H1 (cell line): Measurements from ENCODE around the gene RABEPK. TPM values are rescaled to one million over a fixed set of nuclear protein-coding genes. Genes with fewer than 3 reads are reported as not detected.

Source experiments
- CTCF ChIA-PET: fragments of 300-600 bp; sonication (Branson Sonifier 250); formaldehyde crosslinking; loops from one replicate; lab custom pipeline; 2021; ENCODE audit not compliant: partially characterized antibody; lab: Charles Lee
- POLR2A ChIA-PET: fragments of 300-600 bp; sonication (Branson Sonifier 250); formaldehyde crosslinking; loops from one replicate; lab custom pipeline; 2021; ENCODE audit warnings: inconsistent platforms; ENCODE audit not compliant: partially characterized antibody; lab: Charles Lee
- DNase-seq, 2 experiments: peaks; one replicate each; pipeline versions ENCODE4 v3.0.0 to v3.0.0-alpha.2; 2010 to 2022; ENCODE audit warnings: low spot score in 2 of 2, low read depth in 1 of 2, mixed read lengths in 1 of 2
- FAIRE-seq: peaks from 2 replicates; lab custom pipeline; 2011; peaks lifted over from hg19 to GRCh38; lab: Jason Lieb, UNC
- H2AFZ ChIP-seq: 2 replicates; pipeline ENCODE4 v1.8.1; 2012; ENCODE audit warnings: low read length, inconsistent platforms
- H2AK5ac ChIP-seq: 2 replicates; pipeline ENCODE4 v1.6.1; 2013; ENCODE audit warnings: low read depth, low read length
- H2BK120ac ChIP-seq: replicated peaks from 2 replicates; pipeline ENCODE3; 2013; ENCODE audit warnings: low read depth, low read length, inconsistent platforms
- H2BK12ac ChIP-seq: 2 replicates; pipeline ENCODE4 v1.6.1; 2013; ENCODE audit warnings: low read depth, low read length
- H2BK15ac ChIP-seq: 2 replicates; pipeline ENCODE4 v1.6.1; 2013; ENCODE audit warnings: low read length
- H2BK20ac ChIP-seq: 2 replicates; pipeline ENCODE4 v1.6.1; 2013; ENCODE audit warnings: low read length
- H2BK5ac ChIP-seq: 2 replicates; pipeline ENCODE4 v1.6.1; 2013; ENCODE audit warnings: low read depth, low read length
- H3K14ac ChIP-seq: 2 replicates; pipeline ENCODE4 v1.6.1; 2013; ENCODE audit warnings: inconsistent platforms; ENCODE audit not compliant: insufficient read length
- H3K18ac ChIP-seq: 2 replicates; pipeline ENCODE4 v1.6.1; 2013; ENCODE audit warnings: low read length; ENCODE audit errors: extremely low read depth
- H3K23ac ChIP-seq: 2 replicates; pipeline ENCODE4 v1.6.1; 2013; ENCODE audit warnings: inconsistent platforms; ENCODE audit not compliant: insufficient read length
- H3K23me2 ChIP-seq: 2 replicates; pipeline ENCODE4 v1.6.1; 2013; ENCODE audit warnings: low read depth, low read length
- H3K27ac ChIP-seq: 2 replicates; pipeline ENCODE4 v1.6.1; 2011; ENCODE audit warnings: low read depth, low read length, inconsistent platforms
- H3K27me3 ChIP-seq, 4 experiments: replicated peaks in 1 of 4; 1 replicate in 1 of 4; 2 replicates in 3 of 4; pipeline versions ENCODE4 v1.6.1 to v1.8.1; 2011 to 2013; ENCODE audit warnings: low read length in 3 of 4, mild to moderate bottlenecking in 3 of 4, inconsistent platforms in 2 of 4, mixed read lengths in 2 of 4, moderate library complexity in 1 of 4; ENCODE audit not compliant: control insufficient read depth in 3 of 4, insufficient read depth in 3 of 4; ENCODE audit errors: extremely low read depth in 1 of 4
- H3K36me3 ChIP-seq, 4 experiments: 2 replicates each; pipeline versions ENCODE4 v1.6.1 to v1.8.1; 2011 to 2013; ENCODE audit warnings: mild to moderate bottlenecking in 4 of 4, low read length in 3 of 4, moderate library complexity in 2 of 4, control low read depth in 1 of 4, inconsistent platforms in 1 of 4; ENCODE audit not compliant: insufficient read depth in 4 of 4, control insufficient read depth in 2 of 4
- H3K4ac ChIP-seq: replicated peaks from 2 replicates; pipeline ENCODE3; 2013; ENCODE audit warnings: low read length, low read depth, mixed read lengths, inconsistent platforms; ENCODE audit not compliant: insufficient read length
- H3K4me1 ChIP-seq, 4 experiments: replicated peaks in 1 of 4; 1 replicate in 1 of 4; 2 replicates in 3 of 4; pipeline versions ENCODE4 v1.6.1 to v1.8.1; 2011 to 2013; ENCODE audit warnings: low read length in 3 of 4, inconsistent platforms in 2 of 4, mixed read lengths in 1 of 4; ENCODE audit not compliant: insufficient read depth in 4 of 4, control insufficient read depth in 3 of 4
- H3K4me2 ChIP-seq, 2 experiments: 2 replicates each; pipeline versions ENCODE4 v1.6.1 to v1.8.1; 2011 to 2013; ENCODE audit warnings: low read depth in 2 of 2, low read length in 2 of 2, control low read depth in 1 of 2, inconsistent platforms in 1 of 2, mild to moderate bottlenecking in 1 of 2; ENCODE audit not compliant: insufficient read depth in 1 of 2
- H3K4me3 ChIP-seq, 4 experiments: fragments of 200-600, 300-600 bp in 1 of 4; sonication (generic), shearing (Covaris generic), sonication (Bioruptor Twin) in 1 of 4; 2 replicates each; pipeline versions ENCODE4 v1.5.1 to v1.8.1; 2011 to 2016; ENCODE audit warnings: low read length in 4 of 4, low read depth in 3 of 4, control low read depth in 2 of 4, inconsistent platforms in 2 of 4, mild to moderate bottlenecking in 2 of 4, mixed read lengths in 1 of 4, moderate library complexity in 1 of 4; ENCODE audit not compliant: insufficient read depth in 2 of 4; ENCODE audit errors: extremely low read depth in 1 of 4
- H3K56ac ChIP-seq: replicated peaks from 2 replicates; pipeline ENCODE3; 2013; ENCODE audit warnings: low read depth, mild to moderate bottlenecking, mixed read lengths, low read length, inconsistent platforms; ENCODE audit not compliant: insufficient read length
- H3K79me1 ChIP-seq: 2 replicates; pipeline ENCODE4 v1.6.1; 2013; ENCODE audit warnings: low read depth, low read length, control low read depth
- H3K79me2 ChIP-seq, 2 experiments: 2 replicates each; pipeline versions ENCODE4 v1.6.1 to v1.8.1; 2012 to 2013; ENCODE audit warnings: low read length in 2 of 2, mild to moderate bottlenecking in 2 of 2, inconsistent platforms in 1 of 2; ENCODE audit not compliant: insufficient read depth in 2 of 2, control insufficient read depth in 1 of 2
- H3K9ac ChIP-seq, 4 experiments: replicated peaks in 1 of 4; 1 replicate in 1 of 4; 2 replicates in 3 of 4; pipeline versions ENCODE4 v1.6.1 to v1.8.1; 2011 to 2013; ENCODE audit warnings: low read depth in 3 of 4, low read length in 3 of 4, control low read depth in 2 of 4, mild to moderate bottlenecking in 2 of 4, moderate library complexity in 2 of 4, inconsistent platforms in 1 of 4; ENCODE audit errors: extremely low read depth in 1 of 4
- H3K9me3 ChIP-seq, 2 experiments: 2 replicates each; pipeline versions ENCODE4 v1.6.1 to v1.8.1; 2012 to 2013; ENCODE audit warnings: mild to moderate bottlenecking in 2 of 2, moderate library complexity in 2 of 2, control low read depth in 1 of 2, inconsistent platforms in 1 of 2, low read depth in 1 of 2, low read length in 1 of 2, mixed read lengths in 1 of 2; ENCODE audit not compliant: insufficient read depth in 2 of 2
- H4K20me1 ChIP-seq, 2 experiments: replicated peaks in 1 of 2; 2 replicates each; pipeline versions ENCODE3 to v1.8.1; 2011 to 2013; ENCODE audit warnings: inconsistent platforms in 2 of 2, low read length in 2 of 2, mild to moderate bottlenecking in 1 of 2; ENCODE audit not compliant: insufficient read depth in 2 of 2, control insufficient read depth in 1 of 2
- H4K5ac ChIP-seq: 2 replicates; pipeline ENCODE4 v1.6.1; 2013; ENCODE audit warnings: low read length, low read depth, mixed read lengths, inconsistent platforms; ENCODE audit not compliant: insufficient read length
- H4K8ac ChIP-seq: 2 replicates; pipeline ENCODE4 v1.8.0; 2013; ENCODE audit warnings: mild to moderate bottlenecking, moderate library complexity, low read length, inconsistent platforms; ENCODE audit not compliant: insufficient read depth; ENCODE audit errors: extremely low read depth
- H4K91ac ChIP-seq: replicated peaks from 2 replicates; pipeline ENCODE3; 2013; ENCODE audit warnings: low read length, mixed read lengths, inconsistent platforms; ENCODE audit not compliant: insufficient read length
- CBX5 ChIP-seq: fragments of 300-800, 300-1000 bp; sonication (generic); IDR thresholded peaks from 2 replicates; pipeline ENCODE4 v1.7.1; 2016; ENCODE audit warnings: antibody characterized with exemption, low read length, low read depth
- CTBP2 ChIP-seq: IDR thresholded peaks from 2 replicates; pipeline ENCODE4 v1.7.0; 2011; ENCODE audit warnings: borderline replicate concordance, mild to moderate bottlenecking, moderate library complexity, mixed read lengths, low read length; ENCODE audit not compliant: insufficient read depth, insufficient read length
- JUND ChIP-seq: IDR thresholded peaks from 2 replicates; pipeline ENCODE4 v1.6.1; 2011; ENCODE audit warnings: mild to moderate bottlenecking, improper control_type of control experiment, low read length
- SIX5 ChIP-seq: IDR thresholded peaks from 2 replicates; pipeline ENCODE4 v1.6.1; 2011; ENCODE audit warnings: mild to moderate bottlenecking, low read depth, low read length
- WGBS, 2 experiments: shearing (Covaris generic) in 1 of 2; methylation state at CpG; one replicate each; pipeline versions ENCODE4 v1.1.6 to v1.1.7; 2013 to 2015; ENCODE audit warnings: low lambda C conversion rate in 2 of 2, mixed read lengths in 2 of 2, inconsistent platforms in 1 of 2, low coverage in 1 of 2, missing lambda C conversion rate in 1 of 2; ENCODE audit not compliant: insufficient replicate concordance in 2 of 2, insufficient coverage in 1 of 2, insufficient read length in 1 of 2; ENCODE audit errors: extremely low coverage in 1 of 2, missing lambda C conversion rate in 1 of 2; 5-methylcytosine and 5-hydroxymethylcytosine counted together
- polyA plus RNA-seq, 7 experiments: library from polyadenylated mRNA; depleted of rRNA in 3 of 7; stranded (reverse) in 5 of 7; unstranded in 2 of 7; fragments of >200 nt in 5 of 7; fragments of 200-250 nt in 2 of 7; gene quantifications; 1 replicate in 5 of 7; 2 replicates in 1 of 7; 4 replicates in 1 of 7; pipeline versions ENCODE4 v1.2.1 to v1.2.3, GENCODE V29; 2011 to 2013; ENCODE audit warnings: missing spikeins in 2 of 7, mixed read lengths in 2 of 7
- total RNA-seq: library from RNA; stranded (reverse); fragmentation: NEBNext Ultra II Directional; extraction: Animal tissue kit (Norgen Biotek cat#: 25700); gene quantifications from 2 replicates; pipeline ENCODE4 v1.2.1, GENCODE V29; 2021
- TF ChIP-seq, protein P1 (sequence below): IDR thresholded peaks from 2 replicates; pipeline ENCODE4 v1.6.1; 2012; ENCODE audit warnings: inconsistent platforms

RABEPK gene
- total and polyA plus RNA-seq, 2 of the 8 experiments (the other 6 are each of a cell fraction or from before 2014, with no cell fraction given) = 26.3 to 34.3 TPM

GRCh38 chr9:125202846-125203618 is 2.7 kb downstream of the RABEPK start:
- no peak overlapping the region for H3K23ac ChIP-seq
- no peak overlapping the region for H2BK15ac ChIP-seq
- peaks cover 2 to 11% (median 6%) of the 10 kb centered on the region in 4 experiments; a peak in 4 of 8 replicates for H3K36me3 ChIP-seq
- H3K4me2 ChIP-seq = no peak overlapping the region
- no peak overlapping the region for H2AFZ ChIP-seq
- H3K9me3 ChIP-seq = no peaks in the 10 kb centered on the region
- WGBS, 2 experiments = 80% methylated on average over 1 of the region's 1 CpG; no CpG with 5 or more reads in 1 of the 2 experiments
- no peaks in the 10 kb centered on the region for H3K79me2 ChIP-seq
- no peak overlapping the region for H3K4ac ChIP-seq
- no peak overlapping the region for H2BK12ac ChIP-seq
- no peak overlapping the region for H4K8ac ChIP-seq
- peaks cover 6% of the 10 kb centered on the region for H3K23me2 ChIP-seq
- no peak overlapping the region for H3K4me3 ChIP-seq
- H2BK120ac ChIP-seq = no peak overlapping the region
- no peak overlapping the region for H3K9ac ChIP-seq
- no peak overlapping the region for H4K5ac ChIP-seq
- no peak overlapping the region for H2AK5ac ChIP-seq
- DNase-seq = no peak
- no peak overlapping the region for H2BK5ac ChIP-seq
- H4K20me1 ChIP-seq = no peaks in the 10 kb centered on the region
- TF ChIP-seq SIX5 (no peak), CTBP2 (no peak), CBX5 (no peak), JUND (no peak)
- TF ChIP-seq, protein P1, sequence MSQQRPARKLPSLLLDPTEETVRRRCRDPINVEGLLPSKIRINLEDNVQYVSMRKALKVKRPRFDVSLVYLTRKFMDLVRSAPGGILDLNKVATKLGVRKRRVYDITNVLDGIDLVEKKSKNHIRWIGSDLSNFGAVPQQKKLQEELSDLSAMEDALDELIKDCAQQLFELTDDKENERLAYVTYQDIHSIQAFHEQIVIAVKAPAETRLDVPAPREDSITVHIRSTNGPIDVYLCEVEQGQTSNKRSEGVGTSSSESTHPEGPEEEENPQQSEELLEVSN = no peak
- no peak overlapping the region for H3K56ac ChIP-seq
- ChIA-PET CTCF (interaction anchor here (0.7 to 1.2 kb wide), 3 partner anchors 9 to 426 kb away, joined by 3 to 4 read pairs (median 3); partner anchors contain the start of gene OLFML2A), POLR2A (interaction anchor here (0.7 to 1.9 kb wide), 5 partner anchors 11 to 39 kb away, joined by 3 to 7 read pairs (median 4); partner anchors contain the start of gene HSPA5)
- H3K4me1 ChIP-seq = peaks cover 0 to 3% (median 0%) of the 10 kb centered on the region in 4 experiments; a peak in 2 of 7 replicates
- H3K27me3 ChIP-seq = no peaks in the 10 kb centered on the region
- no peak overlapping the region for H4K91ac ChIP-seq
- FAIRE-seq = no peak
- no peak overlapping the region for H2BK20ac ChIP-seq
- no peaks in the 10 kb centered on the region for H3K79me1 ChIP-seq
- no peak overlapping the region for H3K14ac ChIP-seq
- no peak overlapping the region for H3K18ac ChIP-seq
- H3K27ac ChIP-seq = no peak overlapping the region
